ENCODE measurements around the gene PRTFDC1. TPM values are rescaled to one million over a fixed set of nuclear protein-coding genes. Genes with fewer than 3 reads are reported as not detected.

Gene PRTFDC1
- total RNA-seq, 2 experiments from 2014 or later, result not detected

- no peak for TF ChIP-seq EZH2phosphoT487 (IDR thresholded peaks at IDR 0.05; ENCODE audit: borderline replicate concordance, low read depth, low read length)
- TF ChIP-seq CTCF (conservative IDR thresholded peaks at IDR 0.05; ENCODE audit: low read length), result no peak
- H3K4me2 ChIP-seq (ENCODE audit: low read length), result no peak overlapping the region
- CTCF ChIA-PET (ENCODE audit: unreplicated experiment), result no interaction called here
- no peak for DNase-seq (ENCODE audit: low spot score)
- no peaks in the 10 kb centered on the region for H3K9me2 ChIP-seq (ENCODE audit: insufficient read depth, low read length)
- no peaks in the 10 kb centered on the region for H3K4me1 ChIP-seq (ENCODE audit: insufficient read depth, low read length, poor library complexity, severe bottlenecking)
- H3K9me3 ChIP-seq (ENCODE audit: low read length), result no peaks in the 10 kb centered on the region
- no peaks in the 10 kb centered on the region for H3K79me2 ChIP-seq (ENCODE audit: insufficient read depth, low read depth, low read length)
- no TSS peak for BruUV-seq (replicated peaks)
- H3K4me3 ChIP-seq (ENCODE audit: low read depth, low read length, poor library complexity, severe bottlenecking), result no peak overlapping the region
- intact Hi-C loops (cut with micrococcal nuclease; ENCODE audit: unreplicated experiment), result no loop called here
- POLR2A ChIA-PET, result no interaction called here
- no peaks in the 10 kb centered on the region for H3K36me3 ChIP-seq (ENCODE audit: insufficient read depth, low read length)
- no peaks in the 10 kb centered on the region for H4K20me1 ChIP-seq (ENCODE audit: insufficient read depth, low read length)
- no peak overlapping the region for H3K27ac ChIP-seq (ENCODE audit: low read depth, low read length, poor library complexity, severe bottlenecking)
- H2AFZ ChIP-seq (ENCODE audit: low read length), result no peak overlapping the region
These were observed 44.5 kb downstream of the PRTFDC1 start for GRCh38 chr10:24907956-24908355.

- no peak overlapping the region for H3K4me2 ChIP-seq (ENCODE audit: low read length)
- H4K20me1 ChIP-seq (ENCODE audit: insufficient read depth, low read length), result no peaks in the 10 kb centered on the region
- ChIA-PET CTCF (ENCODE audit: unreplicated experiment) (no interaction called here), POLR2A (no interaction called here)
- no peak overlapping the region for H3K27ac ChIP-seq (ENCODE audit: low read depth, low read length, poor library complexity, severe bottlenecking)
- no peaks in the 10 kb centered on the region for H3K4me1 ChIP-seq (ENCODE audit: insufficient read depth, low read length, poor library complexity, severe bottlenecking)
- H3K79me2 ChIP-seq (ENCODE audit: insufficient read depth, low read depth, low read length), result no peaks in the 10 kb centered on the region
- H3K36me3 ChIP-seq (ENCODE audit: insufficient read depth, low read length), result no peaks in the 10 kb centered on the region
- no peak for TF ChIP-seq EZH2phosphoT487 (IDR thresholded peaks at IDR 0.05; ENCODE audit: borderline replicate concordance, low read depth, low read length)
- no peak for TF ChIP-seq CTCF (conservative IDR thresholded peaks at IDR 0.05; ENCODE audit: low read length)
- intact Hi-C loops (cut with micrococcal nuclease; ENCODE audit: unreplicated experiment), result no loop called here
- BruUV-seq (replicated peaks), result no TSS peak
- no peak for DNase-seq (ENCODE audit: low spot score)
- H3K9me2 ChIP-seq (ENCODE audit: insufficient read depth, low read length), result no peaks in the 10 kb centered on the region
- H3K4me3 ChIP-seq (ENCODE audit: low read depth, low read length, poor library complexity, severe bottlenecking), result no peak overlapping the region
- H3K9me3 ChIP-seq (ENCODE audit: low read length), result no peaks in the 10 kb centered on the region
- H2AFZ ChIP-seq (ENCODE audit: low read length), result no peak overlapping the region
These were observed 46.0 kb downstream of the PRTFDC1 start for GRCh38 chr10:24906372-24906771.

- Histone ChIP-seq H3K4me1 (ENCODE audit: insufficient read depth, low read length, poor library complexity, severe bottlenecking) (no peaks in the 10 kb centered on the region), H3K4me3 (ENCODE audit: low read depth, low read length, poor library complexity, severe bottlenecking) (no peak overlapping the region), H3K36me3 (ENCODE audit: insufficient read depth, low read length) (no peaks in the 10 kb centered on the region), H3K27ac (ENCODE audit: low read depth, low read length, poor library complexity, severe bottlenecking) (no peak overlapping the region), H2AFZ (ENCODE audit: low read length) (no peak overlapping the region), H3K79me2 (ENCODE audit: insufficient read depth, low read depth, low read length) (no peaks in the 10 kb centered on the region), H3K4me2 (ENCODE audit: low read length) (no peak overlapping the region), H3K9me2 (ENCODE audit: insufficient read depth, low read length) (no peaks in the 10 kb centered on the region), H4K20me1 (ENCODE audit: insufficient read depth, low read length) (no peaks in the 10 kb centered on the region), H3K9me3 (ENCODE audit: low read length) (no peaks in the 10 kb centered on the region)
- intact Hi-C loops (cut with micrococcal nuclease; ENCODE audit: unreplicated experiment), result no loop called here
- ChIA-PET CTCF (ENCODE audit: unreplicated experiment) (no interaction called here), POLR2A (no interaction called here)
- no peak for DNase-seq (ENCODE audit: low spot score)
- BruUV-seq (replicated peaks), result no TSS peak
- TF ChIP-seq CTCF (conservative IDR thresholded peaks at IDR 0.05; ENCODE audit: low read length) (no peak), EZH2phosphoT487 (IDR thresholded peaks at IDR 0.05; ENCODE audit: borderline replicate concordance, low read depth, low read length) (no peak)
These were observed 47.6 kb downstream of the PRTFDC1 start for GRCh38 chr10:24904824-24905223.

All from OCI-LY7 (cell line).